ENCODE results near the gene GRK4. TPM values are rescaled to one million over a fixed set of nuclear protein-coding genes. Genes with fewer than 3 reads are reported as not detected.
"Not testable (repeated sequence)": the region's sequence is repeated elsewhere in the genome, so short reads cannot be mapped to it uniquely, and the experiment has no call there.

Gene GRK4
- total RNA-seq, 1 donor from 2014 or later, result 1.3 TPM

GRCh38 chr4:2937146-2937857 lies 26.1 kb upstream of the GRK4 start:
- H3K27me3 Mint-ChIP-seq (ENCODE audit: insufficient read depth, low read depth), result peaks cover 16% of the 10 kb centered on the region
- H3K36me3 ChIP-seq, result no peaks in the 10 kb centered on the region
- H3K36me3 Mint-ChIP-seq, result peaks cover 12% of the 10 kb centered on the region

GRCh38 chr4:2937986-2938385 lies 25.4 kb upstream of the GRK4 start:
- H2AFZ ChIP-seq (replicated peaks), result no peak overlapping the region
- no peak overlapping the region for H3K4me3 ChIP-seq
- no peaks in the 10 kb centered on the region for H3K27me3 ChIP-seq
- H3K27ac ChIP-seq, result no peak overlapping the region
- H3K36me3 ChIP-seq, result no peaks in the 10 kb centered on the region
- peaks cover 36% of the 10 kb centered on the region for H3K79me2 ChIP-seq (ENCODE audit: low read depth)
- peaks cover 15% of the 10 kb centered on the region for H3K4me1 ChIP-seq
- no peaks in the 10 kb centered on the region for H3K9me3 ChIP-seq (ENCODE audit: low read depth)
- peaks cover 12% of the 10 kb centered on the region for H3K36me3 Mint-ChIP-seq
- no peak for TF ChIP-seq EZH2phosphoT487 (IDR thresholded peaks at IDR 0.05)
- TF ChIP-seq EZH2 (IDR thresholded peaks at IDR 0.05), result no peak
- TF ChIP-seq, protein P1, sequence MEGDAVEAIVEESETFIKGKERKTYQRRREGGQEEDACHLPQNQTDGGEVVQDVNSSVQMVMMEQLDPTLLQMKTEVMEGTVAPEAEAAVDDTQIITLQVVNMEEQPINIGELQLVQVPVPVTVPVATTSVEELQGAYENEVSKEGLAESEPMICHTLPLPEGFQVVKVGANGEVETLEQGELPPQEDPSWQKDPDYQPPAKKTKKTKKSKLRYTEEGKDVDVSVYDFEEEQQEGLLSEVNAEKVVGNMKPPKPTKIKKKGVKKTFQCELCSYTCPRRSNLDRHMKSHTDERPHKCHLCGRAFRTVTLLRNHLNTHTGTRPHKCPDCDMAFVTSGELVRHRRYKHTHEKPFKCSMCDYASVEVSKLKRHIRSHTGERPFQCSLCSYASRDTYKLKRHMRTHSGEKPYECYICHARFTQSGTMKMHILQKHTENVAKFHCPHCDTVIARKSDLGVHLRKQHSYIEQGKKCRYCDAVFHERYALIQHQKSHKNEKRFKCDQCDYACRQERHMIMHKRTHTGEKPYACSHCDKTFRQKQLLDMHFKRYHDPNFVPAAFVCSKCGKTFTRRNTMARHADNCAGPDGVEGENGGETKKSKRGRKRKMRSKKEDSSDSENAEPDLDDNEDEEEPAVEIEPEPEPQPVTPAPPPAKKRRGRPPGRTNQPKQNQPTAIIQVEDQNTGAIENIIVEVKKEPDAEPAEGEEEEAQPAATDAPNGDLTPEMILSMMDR (IDR thresholded peaks at IDR 0.05), result no peak
- peaks cover 16% of the 10 kb centered on the region for H3K27me3 Mint-ChIP-seq (ENCODE audit: insufficient read depth, low read depth)
- H3K27ac Mint-ChIP-seq, result no peak overlapping the region
- peaks cover 38% of the 10 kb centered on the region for H4K20me1 ChIP-seq (ENCODE audit: low read depth)
- DNase-seq (ENCODE audit: low spot score), result no peak
- H3K4me2 ChIP-seq, result no peak overlapping the region
- H3K4me1 Mint-ChIP-seq, result peaks cover 23% of the 10 kb centered on the region
- H3K9ac ChIP-seq, result no peak overlapping the region
- no peaks in the 10 kb centered on the region for H3K9me3 Mint-ChIP-seq
- H3K4me3 Mint-ChIP-seq, result no peak overlapping the region
- H3F3A ChIP-seq (ENCODE audit: low read depth), result peaks cover 23% of the 10 kb centered on the region

More at GRCh38 chr4:2937146-2937857, 26.1 kb upstream of the GRK4 start:
- no peak for TF ChIP-seq EZH2phosphoT487 (IDR thresholded peaks at IDR 0.05)
- no peak for TF ChIP-seq EZH2 (IDR thresholded peaks at IDR 0.05)
- TF ChIP-seq, protein P1 (IDR thresholded peaks at IDR 0.05), result no peak
- Histone ChIP-seq H3K79me2 (ENCODE audit: low read depth) (peaks cover 38% of the 10 kb centered on the region), H3K27me3 (no peaks in the 10 kb centered on the region), H3K27ac (no peak overlapping the region), H3K4me1 (peaks cover 15% of the 10 kb centered on the region), H4K20me1 (ENCODE audit: low read depth) (peaks cover 41% of the 10 kb centered on the region), H3K9me3 (ENCODE audit: low read depth) (no peaks in the 10 kb centered on the region), H2AFZ (replicated peaks) (no peak overlapping the region), H3K9ac (no peak overlapping the region), H3K4me2 (no peak overlapping the region), H3K4me3 (no peak overlapping the region), H3F3A (ENCODE audit: low read depth) (peaks cover 28% of the 10 kb centered on the region)
- no peak for DNase-seq (ENCODE audit: low spot score)
- H3K4me3 Mint-ChIP-seq, result peak overlapping the region; percentile 92
- no peak overlapping the region for H3K27ac Mint-ChIP-seq
- no peaks in the 10 kb centered on the region for H3K9me3 Mint-ChIP-seq
- peaks cover 23% of the 10 kb centered on the region for H3K4me1 Mint-ChIP-seq

DNA sequence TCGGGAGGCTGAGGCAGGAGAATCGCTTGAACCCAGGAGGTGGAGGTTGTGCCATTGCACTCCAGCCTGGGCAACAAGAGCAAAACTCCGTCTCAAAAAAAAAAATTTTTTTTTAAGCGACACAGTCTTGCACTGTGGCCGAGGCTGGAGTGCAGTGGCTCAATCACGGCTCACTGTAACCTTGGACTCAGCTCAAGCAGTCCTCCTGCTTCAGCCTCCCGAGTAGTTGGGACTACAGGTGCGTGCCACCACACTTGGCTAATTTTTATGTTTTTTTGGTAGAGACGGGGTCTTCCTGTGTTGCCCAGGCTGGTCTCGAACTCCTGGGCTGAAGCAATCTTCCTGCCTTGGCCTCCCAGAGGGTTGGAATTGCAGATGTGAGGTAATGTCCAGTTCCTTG lies 25.0 kb upstream of the GRK4 start:
- Mint-ChIP-seq H3K27me3 (ENCODE audit: insufficient read depth, low read depth) (peaks cover 13% of the 10 kb centered on the region), H3K36me3 (peaks cover 12% of the 10 kb centered on the region), H3K4me1 (peaks cover 18% of the 10 kb centered on the region)
- not testable (repeated sequence) for H2AFZ ChIP-seq (replicated peaks); H3K9ac ChIP-seq; H3K27me3 ChIP-seq; H3K27ac ChIP-seq; H3K9me3 Mint-ChIP-seq; H3K4me2 ChIP-seq; H3K4me3 Mint-ChIP-seq; H3K4me3 ChIP-seq; H3K36me3 ChIP-seq; DNase-seq (ENCODE audit: low spot score); H3K27ac Mint-ChIP-seq; H3K9me3 ChIP-seq (ENCODE audit: low read depth)
- Histone ChIP-seq H3F3A (ENCODE audit: low read depth) (peaks cover 18% of the 10 kb centered on the region), H4K20me1 (ENCODE audit: low read depth) (peaks cover 34% of the 10 kb centered on the region), H3K79me2 (ENCODE audit: low read depth) (peaks cover 32% of the 10 kb centered on the region), H3K4me1 (peaks cover 11% of the 10 kb centered on the region)

GRCh38 chr4:2938906-2939305 lies 24.5 kb upstream of the GRK4 start:
- no peak for DNase-seq (ENCODE audit: low spot score)
- Histone ChIP-seq H3K27me3 (no peaks in the 10 kb centered on the region), H3K4me1 (peaks cover 10% of the 10 kb centered on the region), H3K9me3 (ENCODE audit: low read depth) (no peaks in the 10 kb centered on the region), H2AFZ (replicated peaks) (no peak overlapping the region), H4K20me1 (ENCODE audit: low read depth) (peaks cover 31% of the 10 kb centered on the region), H3K4me3 (no peak overlapping the region), H3K9ac (no peak overlapping the region), H3K4me2 (no peak overlapping the region), H3K36me3 (no peaks in the 10 kb centered on the region), H3K27ac (no peak overlapping the region), H3F3A (ENCODE audit: low read depth) (peaks cover 18% of the 10 kb centered on the region), H3K79me2 (ENCODE audit: low read depth) (peaks cover 27% of the 10 kb centered on the region)
- H3K9me3 Mint-ChIP-seq, result no peaks in the 10 kb centered on the region
- peaks cover 13% of the 10 kb centered on the region for H3K27me3 Mint-ChIP-seq (ENCODE audit: insufficient read depth, low read depth)
- peaks cover 12% of the 10 kb centered on the region for H3K36me3 Mint-ChIP-seq
- TF ChIP-seq, protein P1 (IDR thresholded peaks at IDR 0.05), result no peak
- TF ChIP-seq EZH2phosphoT487 (IDR thresholded peaks at IDR 0.05) (no peak), EZH2 (IDR thresholded peaks at IDR 0.05) (no peak)
- peaks cover 17% of the 10 kb centered on the region for H3K4me1 Mint-ChIP-seq
- no peak overlapping the region for H3K4me3 Mint-ChIP-seq
- no peak overlapping the region for H3K27ac Mint-ChIP-seq
